ENCODE measurements around the gene SELENOP.

SELENOP gene

GRCh38 chr5:42810834-42811590, 680 bp downstream of the SELENOP start:
- TF ChIP-seq, protein P1, sequence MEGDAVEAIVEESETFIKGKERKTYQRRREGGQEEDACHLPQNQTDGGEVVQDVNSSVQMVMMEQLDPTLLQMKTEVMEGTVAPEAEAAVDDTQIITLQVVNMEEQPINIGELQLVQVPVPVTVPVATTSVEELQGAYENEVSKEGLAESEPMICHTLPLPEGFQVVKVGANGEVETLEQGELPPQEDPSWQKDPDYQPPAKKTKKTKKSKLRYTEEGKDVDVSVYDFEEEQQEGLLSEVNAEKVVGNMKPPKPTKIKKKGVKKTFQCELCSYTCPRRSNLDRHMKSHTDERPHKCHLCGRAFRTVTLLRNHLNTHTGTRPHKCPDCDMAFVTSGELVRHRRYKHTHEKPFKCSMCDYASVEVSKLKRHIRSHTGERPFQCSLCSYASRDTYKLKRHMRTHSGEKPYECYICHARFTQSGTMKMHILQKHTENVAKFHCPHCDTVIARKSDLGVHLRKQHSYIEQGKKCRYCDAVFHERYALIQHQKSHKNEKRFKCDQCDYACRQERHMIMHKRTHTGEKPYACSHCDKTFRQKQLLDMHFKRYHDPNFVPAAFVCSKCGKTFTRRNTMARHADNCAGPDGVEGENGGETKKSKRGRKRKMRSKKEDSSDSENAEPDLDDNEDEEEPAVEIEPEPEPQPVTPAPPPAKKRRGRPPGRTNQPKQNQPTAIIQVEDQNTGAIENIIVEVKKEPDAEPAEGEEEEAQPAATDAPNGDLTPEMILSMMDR (IDR thresholded peaks at IDR 0.05; ENCODE audit: low read depth, low read length), result no peak
- DNase-seq (ENCODE audit: extremely low read depth, low read depth), result no peak

DNA sequence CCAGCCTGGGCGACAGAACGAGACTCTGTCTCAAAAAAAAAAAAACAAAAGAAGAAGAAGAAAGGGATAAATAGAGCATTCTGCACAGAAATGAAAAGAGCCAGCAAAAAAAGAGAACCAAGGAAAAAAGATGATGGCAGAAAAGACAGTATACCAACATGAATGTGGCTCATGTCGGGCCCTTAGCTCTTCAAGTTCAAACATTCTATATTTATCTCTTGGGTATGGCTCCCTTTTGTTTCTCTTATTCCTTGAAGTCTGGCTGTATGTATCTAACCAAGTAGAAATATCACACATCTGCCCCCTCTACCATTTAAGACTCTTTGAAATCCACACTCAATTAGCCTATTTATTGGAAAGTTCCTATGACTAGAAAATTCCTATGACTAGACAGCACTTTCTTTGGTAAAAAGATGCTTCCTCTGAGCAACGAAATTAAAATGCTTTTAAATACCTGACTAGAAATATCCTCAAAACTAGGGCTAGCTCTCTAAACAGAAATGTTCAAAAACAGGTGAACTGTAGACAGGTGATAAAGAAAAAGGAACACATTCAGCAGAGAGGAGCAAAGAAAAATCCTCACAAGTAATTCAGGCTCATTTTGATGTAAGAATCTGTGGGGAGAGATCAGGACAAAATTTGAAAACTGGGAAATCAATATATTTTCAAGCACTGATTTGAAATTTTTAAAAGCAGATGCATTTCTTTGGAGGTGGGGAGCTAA, 2.6 kb downstream of the SELENOP start:
- DNase-seq (ENCODE audit: extremely low read depth, low read depth), result no peak
- TF ChIP-seq, protein P1 (IDR thresholded peaks at IDR 0.05; ENCODE audit: low read depth, low read length), result no peak

GRCh38 chr5:42807722-42808447, 3.8 kb downstream of the SELENOP start:
- DNase-seq (ENCODE audit: extremely low read depth, low read depth), result no peak
- TF ChIP-seq, protein P1 (IDR thresholded peaks at IDR 0.05; ENCODE audit: low read depth, low read length), result no peak

- TF ChIP-seq, protein P1 (IDR thresholded peaks at IDR 0.05; ENCODE audit: low read depth, low read length), result no peak
- DNase-seq (ENCODE audit: extremely low read depth, low read depth), result no peak
Observed at GRCh38 chr5:42806701-42807262, 4.9 kb downstream of the SELENOP start.

DNA sequence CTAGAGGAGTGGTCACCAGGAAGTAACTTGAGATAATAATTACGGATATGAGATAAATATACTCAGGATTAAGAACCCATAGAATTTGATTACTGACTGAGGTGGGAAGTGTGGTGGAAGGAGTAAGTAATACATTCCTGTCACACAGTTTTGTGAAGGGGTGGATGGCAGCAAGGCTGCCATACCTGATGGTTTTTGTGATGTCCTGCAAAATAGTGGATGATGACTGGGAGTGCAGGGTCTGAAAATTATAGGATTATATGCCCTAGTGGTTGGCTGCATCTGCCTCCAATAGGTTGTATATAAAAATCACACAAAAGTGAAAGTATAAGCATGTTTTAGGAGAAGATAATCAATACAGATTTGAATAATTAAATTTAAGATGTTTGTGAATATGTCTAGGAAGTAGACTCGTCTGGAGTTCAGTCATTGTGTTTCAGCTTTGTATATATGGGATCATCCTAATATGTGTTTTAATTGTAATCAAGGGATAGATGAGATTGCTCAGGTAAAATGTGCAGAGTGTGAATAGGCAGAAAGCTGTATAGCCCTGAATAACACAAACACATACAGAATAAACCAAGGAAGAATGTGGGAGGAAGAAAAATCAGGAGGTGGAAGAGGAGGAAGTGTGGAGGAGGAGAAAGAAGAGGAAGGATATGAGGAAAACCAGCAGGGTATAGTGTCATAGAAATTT, 5.5 kb downstream of the SELENOP start:
- TF ChIP-seq, protein P1 (IDR thresholded peaks at IDR 0.05; ENCODE audit: low read depth, low read length), result no peak
- no peak for DNase-seq (ENCODE audit: extremely low read depth, low read depth)

DNA sequence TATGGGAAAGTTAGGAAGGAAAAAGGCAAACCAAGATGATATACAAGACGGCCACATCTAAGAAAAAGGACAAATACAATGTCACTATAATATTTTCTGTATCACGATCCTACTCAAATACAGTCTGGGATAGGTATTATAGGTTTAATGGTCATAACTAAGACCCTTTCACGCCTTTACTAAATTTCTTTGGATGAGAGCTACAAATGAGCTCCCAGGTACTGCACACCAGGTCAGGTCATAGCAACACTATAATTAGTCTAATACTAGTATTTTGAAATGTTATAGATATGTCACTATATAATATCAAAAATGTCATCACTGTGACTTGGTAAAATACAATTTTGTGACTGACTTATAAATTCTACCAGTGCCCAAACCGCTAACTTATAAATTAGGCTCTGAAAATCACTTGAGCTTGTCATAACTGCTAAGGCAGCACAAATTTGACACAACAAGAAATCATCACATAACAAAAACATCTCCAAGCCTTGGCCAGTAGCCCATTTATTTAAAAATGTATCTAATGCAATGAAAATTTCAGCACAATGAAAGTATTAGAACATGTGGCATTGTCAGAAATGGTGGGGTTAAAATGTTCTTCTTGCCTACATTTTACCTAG, 6.9 kb downstream of the SELENOP start:
- TF ChIP-seq, protein P1 (IDR thresholded peaks at IDR 0.05; ENCODE audit: low read depth, low read length), result no peak
- DNase-seq (ENCODE audit: extremely low read depth, low read depth), result no peak
